IPS-18c (cell line): ENCODE results near the gene SLC13A3.

Experiments used
- H3K4me3 ChIP-seq: 2 replicates; pipeline ENCODE4 v1.7.0; 2013; ENCODE audit warnings: low read depth, mild to moderate bottlenecking, low read length, moderate library complexity; ENCODE audit not compliant: insufficient read depth
- H3K9me3 ChIP-seq: one replicate; pipeline ENCODE4 v1.6.1; 2013; ENCODE audit warnings: mild to moderate bottlenecking, low read length, moderate library complexity; ENCODE audit not compliant: control insufficient read depth, insufficient read depth

Gene SLC13A3

GRCh38 chr20:46604551-46605133 lies 46.6 kb downstream of the SLC13A3 start:
- H3K4me3 ChIP-seq, result no peak overlapping the region
- H3K9me3 ChIP-seq, result no peaks in the 10 kb centered on the region

DNA sequence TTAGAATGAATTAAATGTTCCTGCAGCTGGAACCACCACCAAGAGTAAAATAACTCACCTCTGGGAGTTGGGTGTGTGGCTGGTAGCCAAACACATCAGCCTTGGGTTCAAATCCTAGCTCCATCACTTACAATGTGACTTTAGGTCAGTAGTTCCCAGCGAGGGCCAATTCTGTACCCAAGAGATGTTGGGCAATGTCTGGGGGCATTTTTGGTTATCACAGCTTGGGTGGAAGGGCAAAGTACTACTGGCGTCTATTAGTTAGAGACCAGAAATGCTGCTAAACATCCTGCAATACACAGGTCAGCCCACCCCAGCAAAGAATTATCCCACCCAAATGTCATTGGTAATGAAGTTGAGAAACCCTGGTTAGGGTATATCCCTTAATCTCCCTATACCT lies 48.8 kb downstream of the SLC13A3 start:
- H3K4me3 ChIP-seq, result no peak overlapping the region
- H3K9me3 ChIP-seq, result no peaks in the 10 kb centered on the region

GRCh38 chr20:46601603-46602122 lies 49.6 kb downstream of the SLC13A3 start:
- Histone ChIP-seq H3K9me3 (no peaks in the 10 kb centered on the region), H3K4me3 (no peak overlapping the region)

GRCh38 chr20:46600286-46600752 lies 50.9 kb downstream of the SLC13A3 start:
- H3K9me3 ChIP-seq, result no peaks in the 10 kb centered on the region
- H3K4me3 ChIP-seq, result no peak overlapping the region

DNA sequence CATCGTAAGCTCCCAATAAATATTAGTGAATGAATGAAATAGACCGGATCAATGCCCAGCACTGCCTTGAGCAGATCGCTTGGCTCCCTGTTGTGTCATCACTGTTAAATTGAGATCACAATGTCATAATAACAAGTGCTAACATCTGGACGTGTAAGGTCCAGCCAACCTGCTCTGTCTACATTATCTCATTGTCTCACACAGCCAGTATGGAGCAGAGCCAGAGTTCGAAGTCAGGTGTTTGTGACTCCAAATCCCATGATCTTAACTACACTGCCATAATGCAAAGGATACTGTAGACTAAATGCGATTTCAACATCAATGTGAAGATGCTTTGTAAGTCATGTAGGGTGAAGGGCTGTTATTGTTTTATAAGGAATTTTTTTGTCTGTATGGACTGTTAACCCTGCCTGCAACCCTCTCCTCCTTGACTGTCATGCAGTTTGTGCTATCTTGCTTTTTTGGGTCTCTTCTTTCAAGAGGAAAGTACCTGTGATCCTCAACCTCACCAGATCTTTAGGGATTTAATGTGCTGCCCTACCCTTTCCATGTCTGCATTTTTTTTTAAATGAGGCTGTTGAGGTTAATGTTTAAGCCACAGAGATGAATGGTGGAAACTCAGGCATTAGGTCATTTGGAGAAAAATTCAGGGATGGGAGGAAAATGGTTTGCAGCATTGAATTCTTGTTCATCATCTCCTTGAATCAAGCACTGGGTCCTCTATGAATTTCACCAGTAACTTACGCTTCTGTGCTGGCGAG lies 51.9 kb downstream of the SLC13A3 start:
- H3K9me3 ChIP-seq, result no peaks in the 10 kb centered on the region
- H3K4me3 ChIP-seq, result no peak overlapping the region

DNA sequence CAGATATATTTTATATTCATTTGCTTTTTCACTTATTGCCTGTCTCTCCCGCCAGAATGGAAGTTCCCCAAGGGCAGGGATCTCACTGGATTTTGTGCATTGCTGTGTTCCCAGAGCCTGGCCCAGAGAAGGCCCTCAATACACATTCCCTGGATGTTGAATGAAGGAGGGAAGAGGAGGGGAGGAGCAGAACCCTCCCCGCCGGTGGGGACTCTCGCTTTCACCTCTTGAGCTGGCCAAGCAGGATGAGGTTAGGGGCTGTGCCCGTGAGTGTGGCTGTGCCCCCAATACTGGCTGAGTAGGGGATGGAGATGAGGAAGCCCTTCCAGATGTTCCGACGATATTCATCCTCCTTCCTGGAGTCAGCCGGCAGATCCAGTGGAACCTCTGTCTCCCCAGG lies 55.3 kb downstream of the SLC13A3 start:
- no peak overlapping the region for H3K4me3 ChIP-seq
- peaks cover 2% of the 10 kb centered on the region for H3K9me3 ChIP-seq

DNA sequence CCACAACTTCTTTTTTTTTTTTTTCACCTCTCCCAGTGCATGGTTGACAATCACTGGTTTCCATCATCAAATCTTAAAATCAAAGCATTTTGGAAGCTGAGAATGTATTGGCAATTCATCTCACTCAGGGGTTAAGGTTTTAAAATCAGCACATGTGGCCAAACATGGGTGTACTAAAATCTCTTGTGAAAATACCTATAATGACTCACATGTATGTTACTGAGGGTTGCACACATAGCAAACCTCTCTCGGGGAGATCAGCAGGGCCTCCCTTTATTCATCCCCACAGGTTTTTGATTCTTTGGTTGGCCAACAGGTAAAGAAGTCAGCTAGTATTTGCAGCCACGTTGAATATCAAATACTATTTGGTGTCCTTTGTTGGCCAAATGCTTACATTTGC lies 56.5 kb downstream of the SLC13A3 start:
- Histone ChIP-seq H3K4me3 (no peak overlapping the region), H3K9me3 (peaks cover 2% of the 10 kb centered on the region)

- Histone ChIP-seq H3K4me3 (no peak overlapping the region), H3K9me3 (peaks cover 2% of the 10 kb centered on the region)
Observed at GRCh38 chr20:46592580-46593362, 58.5 kb downstream of the SLC13A3 start.

DNA sequence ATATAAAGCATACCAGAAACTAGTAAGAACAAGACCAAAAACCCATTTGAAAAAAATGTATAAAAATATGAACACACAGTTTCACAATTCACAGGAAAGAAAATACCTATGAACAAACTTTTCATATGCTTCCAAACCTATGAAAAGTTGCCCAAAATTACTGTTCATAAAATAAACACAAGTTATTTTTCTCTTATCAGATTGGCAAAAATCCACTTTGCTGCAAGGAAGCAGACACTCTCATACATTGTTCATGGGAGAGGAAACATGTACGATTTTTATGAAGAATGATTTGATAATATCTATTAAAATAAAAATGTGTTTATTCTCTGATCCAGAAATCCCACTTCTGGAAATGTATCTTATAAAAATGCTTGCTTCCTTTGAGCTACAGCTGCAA lies 60.8 kb downstream of the SLC13A3 start:
- H3K9me3 ChIP-seq, result peaks cover 2% of the 10 kb centered on the region
- H3K4me3 ChIP-seq, result no peak overlapping the region

GRCh38 chr20:46588532-46589511 lies 62.4 kb downstream of the SLC13A3 start:
- H3K9me3 ChIP-seq, result peaks cover 2% of the 10 kb centered on the region
- no peak overlapping the region for H3K4me3 ChIP-seq

- H3K4me3 ChIP-seq, result no peak overlapping the region
- peaks cover 2% of the 10 kb centered on the region for H3K9me3 ChIP-seq
Observed at GRCh38 chr20:46587986-46588385, 63.3 kb downstream of the SLC13A3 start.

DNA sequence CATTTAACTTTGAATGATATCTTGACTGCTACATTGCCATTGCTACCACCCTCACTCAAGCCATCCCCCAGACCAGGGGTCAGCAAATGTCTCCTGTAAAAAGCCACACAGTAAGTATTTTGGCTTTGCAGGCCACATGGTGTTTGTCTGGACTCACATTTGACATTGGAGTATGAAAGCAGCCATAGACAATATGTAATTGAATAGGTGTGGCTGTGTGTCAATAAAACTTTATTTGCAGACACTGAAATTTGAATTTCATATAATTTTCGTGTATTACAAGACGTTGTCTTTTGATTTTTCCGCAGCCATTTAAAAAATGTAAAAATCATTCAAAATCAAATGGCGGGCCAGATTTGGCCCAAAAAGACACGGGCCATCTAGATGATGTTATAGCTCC lies 64.5 kb downstream of the SLC13A3 start:
- Histone ChIP-seq H3K9me3 (no peaks in the 10 kb centered on the region), H3K4me3 (no peak overlapping the region)

DNA sequence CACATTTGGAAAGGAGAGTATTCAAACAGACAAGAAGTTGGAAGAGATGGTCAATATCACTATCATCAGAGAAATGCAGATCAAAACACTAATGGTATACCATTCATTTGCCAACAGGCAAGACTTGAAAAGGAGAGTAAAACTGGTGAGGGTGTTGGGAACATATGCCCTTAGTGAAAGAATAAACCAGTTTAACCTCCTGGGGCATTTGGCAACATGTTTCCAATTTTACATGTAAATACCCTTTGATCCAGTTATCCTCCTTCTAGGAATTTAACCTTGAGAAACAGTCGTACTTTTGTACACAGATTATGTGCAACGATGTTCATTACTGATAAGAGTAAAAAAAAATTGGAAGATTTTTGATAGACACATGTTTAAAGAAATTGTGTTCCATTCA lies 66.8 kb downstream of the SLC13A3 start:
- no peak overlapping the region for H3K4me3 ChIP-seq

GRCh38 chr20:46583411-46584214 lies 67.6 kb downstream of the SLC13A3 start:
- Histone ChIP-seq H3K4me3 (no peak overlapping the region), H3K9me3 (no peaks in the 10 kb centered on the region)

More for the DNA sequence above, 66.8 kb downstream of the SLC13A3 start:
- H3K9me3 ChIP-seq, result no peaks in the 10 kb centered on the region

DNA sequence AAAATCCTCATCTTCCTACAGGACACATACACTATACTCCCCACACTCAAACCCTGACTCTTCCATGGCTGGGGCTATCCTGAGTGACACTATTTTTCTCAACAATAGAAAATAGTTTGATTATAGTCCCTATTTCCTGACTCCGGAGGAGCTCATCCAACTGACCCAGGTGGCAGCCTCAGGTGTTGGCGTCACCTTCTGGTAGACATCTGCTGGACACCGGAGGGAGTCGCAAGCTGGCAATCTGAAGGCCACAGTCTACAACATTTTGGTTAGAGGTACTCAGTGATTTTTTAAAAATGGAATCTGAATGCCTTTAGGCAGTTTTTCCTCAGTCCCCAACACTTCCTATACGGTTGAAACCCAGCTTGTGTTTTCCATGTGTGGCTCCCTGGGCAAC lies 68.6 kb downstream of the SLC13A3 start:
- Histone ChIP-seq H3K9me3 (no peaks in the 10 kb centered on the region), H3K4me3 (no peak overlapping the region)

GRCh38 chr20:46581391-46581790 lies 69.9 kb downstream of the SLC13A3 start:
- Histone ChIP-seq H3K9me3 (no peaks in the 10 kb centered on the region), H3K4me3 (no peak overlapping the region)
